T-helper 22 cell (primary cell): Measurements from ENCODE around the gene CLCN5.

Source experiments
- DNase-seq: peaks from one replicate; pipeline ENCODE4 v3.0.0-alpha.2; 2020; ENCODE audit warnings: low read depth

CLCN5 gene

GRCh38 chrX:49934148-49934547 lies 11.8 kb downstream of the CLCN5 start:
- DNase-seq, result no peak

DNA sequence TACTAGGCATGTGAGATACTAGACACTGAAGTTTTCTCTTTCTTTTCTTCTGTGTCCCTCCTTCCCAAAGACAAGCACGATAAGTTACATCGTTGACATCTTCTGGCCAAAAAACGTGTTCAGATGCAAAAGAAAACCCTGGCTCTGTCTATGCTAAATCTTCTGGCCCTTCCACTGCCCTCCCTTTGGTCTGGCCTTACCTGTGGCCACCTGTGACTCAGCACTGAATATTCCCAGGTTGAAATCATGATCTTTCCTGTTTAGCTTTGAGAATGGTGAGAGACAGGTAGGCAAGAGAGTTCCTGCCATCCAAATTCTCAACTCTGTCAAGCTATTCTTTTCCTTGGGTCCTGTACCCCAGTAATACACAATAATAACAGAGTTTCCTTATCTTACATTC lies 12.3 kb downstream of the CLCN5 start:
- no peak for DNase-seq

DNA sequence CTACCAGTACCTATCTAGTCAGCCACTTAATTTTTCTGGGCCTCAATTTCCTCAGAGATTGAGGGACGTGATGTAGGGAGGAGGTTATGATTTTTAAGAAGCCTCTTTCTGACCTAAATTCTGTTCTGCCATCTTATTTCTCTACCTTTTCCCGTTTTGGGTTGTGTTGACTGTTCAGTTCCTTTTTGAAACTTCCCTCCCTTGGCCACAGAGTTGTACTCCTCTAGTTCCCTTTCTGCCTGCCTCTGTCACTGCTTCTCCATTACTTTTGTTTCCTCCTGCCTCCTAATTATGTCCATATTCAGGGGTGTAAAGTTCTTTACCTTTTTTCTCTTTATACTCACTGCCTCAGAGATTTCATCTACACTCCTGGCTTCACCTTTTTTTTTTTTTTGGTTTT lies 25.4 kb downstream of the CLCN5 start:
- no peak for DNase-seq

DNA sequence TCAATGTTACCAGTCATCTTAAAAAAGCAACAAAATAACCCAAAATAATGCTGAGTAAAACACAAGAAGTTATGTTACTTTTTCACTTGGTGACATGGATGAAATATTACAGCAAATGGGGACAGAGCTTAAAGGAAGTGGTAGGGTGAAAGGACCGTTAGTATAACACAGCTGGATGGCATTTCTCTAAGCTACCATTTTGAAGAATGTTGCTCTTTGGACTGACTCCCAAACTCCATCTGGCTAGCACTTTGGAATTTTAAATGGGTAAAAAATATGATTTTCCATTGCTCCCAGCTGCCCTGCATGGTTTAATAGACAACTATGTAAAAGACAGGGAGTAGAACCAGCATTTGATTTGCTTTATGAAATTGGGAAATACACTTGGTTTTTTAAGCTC lies 27.6 kb downstream of the CLCN5 start:
- DNase-seq, result no peak

DNA sequence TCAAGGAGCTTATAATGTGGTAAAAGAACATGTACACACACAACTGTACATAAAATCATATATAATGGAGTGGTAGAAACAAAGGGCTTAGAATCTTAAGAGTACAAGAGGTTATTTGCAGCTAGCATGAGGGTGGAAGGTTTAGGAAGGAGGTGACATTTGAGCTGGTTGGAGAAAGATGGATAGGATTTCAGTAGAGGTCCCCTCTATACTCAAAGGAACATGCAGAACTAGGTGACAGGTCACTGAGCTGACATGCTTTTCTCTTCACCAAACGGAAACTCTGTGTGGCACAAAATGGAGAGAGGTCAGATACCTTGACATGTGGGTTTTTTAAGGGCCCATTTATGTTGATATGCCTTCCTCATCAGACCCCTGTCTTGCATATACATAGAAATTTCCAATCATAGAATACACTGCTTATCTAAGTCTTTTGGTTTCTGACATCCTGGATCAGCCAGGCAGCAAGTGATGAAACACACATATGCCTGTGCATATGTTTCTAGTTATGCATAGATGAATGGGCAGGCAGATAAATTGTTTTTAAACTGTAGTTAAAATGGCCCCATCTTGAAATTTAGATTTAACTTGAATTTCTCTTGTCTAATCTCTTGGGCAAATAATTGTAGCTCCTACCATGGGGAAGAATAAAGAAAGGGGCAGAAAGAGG lies 29.3 kb downstream of the CLCN5 start:
- no peak for DNase-seq

GRCh38 chrX:49956313-49956712 lies 33.9 kb downstream of the CLCN5 start:
- no peak for DNase-seq

GRCh38 chrX:49958727-49959485 lies 36.5 kb downstream of the CLCN5 start:
- no peak for DNase-seq

- no peak for DNase-seq
Measured at GRCh38 chrX:49959602-49960001, 37.2 kb downstream of the CLCN5 start.

- no peak for DNase-seq
Measured at GRCh38 chrX:49960061-49960460, 37.7 kb downstream of the CLCN5 start.

- no peak for DNase-seq
Measured at GRCh38 chrX:49970674-49971073, 48.3 kb downstream of the CLCN5 start.

GRCh38 chrX:49972328-49972860 lies 50.0 kb downstream of the CLCN5 start:
- DNase-seq, result no peak

GRCh38 chrX:49976682-49977197 lies 54.3 kb downstream of the CLCN5 start:
- DNase-seq, result no peak

- DNase-seq, result no peak
Measured at GRCh38 chrX:49977319-49978090, 55.1 kb downstream of the CLCN5 start.

DNA sequence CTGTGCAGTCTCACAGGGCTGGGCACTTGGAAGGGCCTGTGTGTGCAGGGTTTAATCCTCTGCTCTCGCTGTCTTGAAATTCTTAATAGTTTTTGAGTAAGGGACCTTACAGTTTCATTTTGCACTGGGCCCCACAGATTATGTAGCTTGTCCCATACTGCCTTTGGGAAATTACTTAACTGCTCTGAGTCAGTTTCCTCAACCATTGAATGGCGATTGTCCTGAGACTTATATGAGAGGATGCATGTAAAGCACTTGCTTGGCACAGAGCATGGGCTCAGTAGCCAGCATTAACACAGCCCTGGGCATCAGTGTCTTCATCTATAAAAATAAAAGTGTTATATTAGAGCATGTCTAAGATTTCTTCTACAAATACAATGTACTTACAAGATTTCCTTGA lies 55.8 kb downstream of the CLCN5 start:
- DNase-seq, result no peak

DNA sequence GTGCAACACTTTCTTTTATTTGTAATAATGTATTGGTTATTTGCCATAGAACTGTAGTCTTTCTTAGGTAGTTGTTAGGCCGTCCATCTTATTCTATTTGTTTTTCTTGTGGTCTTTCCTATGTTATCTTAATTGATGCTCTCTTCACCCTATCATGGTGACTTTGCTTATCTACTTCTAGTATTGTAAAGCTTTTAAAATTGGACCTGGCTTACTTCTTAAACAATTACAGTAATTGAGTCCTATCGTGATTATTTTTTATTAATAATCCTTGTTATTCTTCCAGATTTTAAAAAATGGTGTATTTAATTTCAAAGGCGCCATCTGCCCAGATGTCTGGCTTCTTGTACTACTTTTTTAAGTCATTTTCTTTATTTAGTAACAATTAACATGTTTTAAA lies 63.7 kb downstream of the CLCN5 start:
- no peak for DNase-seq

GRCh38 chrX:49987651-49988050 lies 65.3 kb downstream of the CLCN5 start:
- no peak for DNase-seq

- DNase-seq, result no peak
Measured at GRCh38 chrX:49988143-49988542, 65.7 kb downstream of the CLCN5 start.

- no peak for DNase-seq
Measured at GRCh38 chrX:49991758-49992157, 69.4 kb downstream of the CLCN5 start.

GRCh38 chrX:49992853-49993252 lies 70.5 kb downstream of the CLCN5 start:
- no peak for DNase-seq

DNA sequence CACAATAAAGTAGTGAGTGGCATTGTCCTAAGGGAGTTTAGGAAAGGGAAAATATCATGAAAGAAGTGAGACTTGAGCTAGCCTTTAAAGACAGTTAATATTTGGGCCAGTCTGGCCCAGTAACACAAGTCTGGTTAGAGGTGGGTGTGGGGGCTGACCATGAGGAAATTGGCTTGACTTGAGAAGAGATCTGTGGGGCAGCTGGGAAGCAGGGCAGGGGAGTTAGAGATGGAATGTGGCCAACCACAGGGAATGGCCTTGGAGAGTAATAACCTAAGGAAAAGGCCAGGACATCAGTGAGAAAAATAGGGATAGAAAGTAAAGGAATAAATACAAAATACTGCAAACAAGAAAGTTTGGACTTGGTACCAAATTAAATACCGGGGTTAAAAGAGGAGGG lies 71.3 kb downstream of the CLCN5 start:
- no peak for DNase-seq

DNA sequence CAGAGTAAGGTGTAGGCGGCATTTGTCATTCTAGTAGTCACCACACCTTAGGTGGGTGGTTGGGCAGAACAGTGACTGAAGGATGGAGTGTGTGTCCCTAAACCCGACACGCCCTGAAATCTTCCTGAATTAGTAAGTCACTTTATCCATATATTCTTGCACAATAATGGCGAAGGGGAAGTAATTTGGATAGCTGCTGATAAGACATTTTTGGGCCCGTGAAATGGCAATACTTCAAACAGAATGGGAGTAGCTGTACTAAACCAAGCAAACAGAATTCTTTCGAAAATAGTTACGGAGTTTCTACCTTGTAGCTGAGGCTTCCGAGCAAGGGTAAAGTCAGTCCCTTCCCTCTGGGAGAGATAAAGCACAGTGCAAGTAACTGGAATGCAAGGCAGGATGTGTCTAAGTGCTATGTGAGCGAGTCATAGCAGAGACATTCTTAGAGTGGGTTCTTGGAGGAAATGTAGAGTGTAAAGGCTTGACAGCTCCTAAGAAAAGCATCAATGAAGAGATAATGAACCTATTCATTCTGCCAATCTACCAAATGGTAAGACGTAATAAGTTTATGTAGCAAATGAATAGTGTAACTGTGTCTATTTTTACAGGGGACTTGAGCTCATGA lies 72.8 kb downstream of the CLCN5 start:
- DNase-seq, result no peak

GRCh38 chrX:49995795-49996455 lies 73.5 kb downstream of the CLCN5 start:
- no peak for DNase-seq
